OCI-M2 (cell line): Measurements from ENCODE around the gene USP48.
"Not testable (repeated sequence)": the region's sequence is repeated elsewhere in the genome, so short reads cannot be mapped to it uniquely, and the experiment has no call there.

ENCODE experiments used
- DNase-seq: peaks from one replicate; lab custom pipeline; 2025; ENCODE audit not compliant: unreplicated experiment; lab: John Stamatoyannopoulos, UW

USP48 gene

GRCh38 chr1:21774835-21775549, 8.0 kb downstream of the USP48 start:
- DNase-seq, result no peak

GRCh38 chr1:21773585-21773984, 9.4 kb downstream of the USP48 start:
- no peak for DNase-seq

- not testable (repeated sequence) for DNase-seq
Measured at GRCh38 chr1:21771672-21772071, 11.3 kb downstream of the USP48 start.

- not testable (repeated sequence) for DNase-seq
Measured at GRCh38 chr1:21770602-21771001, 12.3 kb downstream of the USP48 start.

GRCh38 chr1:21770201-21770600, 12.7 kb downstream of the USP48 start:
- DNase-seq, result no peak

- DNase-seq, result not testable (repeated sequence)
Measured at GRCh38 chr1:21767106-21767505, 15.8 kb downstream of the USP48 start.

GRCh38 chr1:21766210-21766609, 16.7 kb downstream of the USP48 start:
- DNase-seq, result no peak

- DNase-seq, result no peak
Measured at GRCh38 chr1:21764615-21765423, 18.1 kb downstream of the USP48 start.

GRCh38 chr1:21763694-21764419, 19.1 kb downstream of the USP48 start:
- DNase-seq, result no peak

GRCh38 chr1:21763236-21763635, 19.7 kb downstream of the USP48 start:
- DNase-seq, result no peak

- DNase-seq, result no peak
Measured at GRCh38 chr1:21762022-21762404, 20.9 kb downstream of the USP48 start.

GRCh38 chr1:21761052-21761451, 21.9 kb downstream of the USP48 start:
- no peak for DNase-seq

GRCh38 chr1:21759818-21760217, 23.1 kb downstream of the USP48 start:
- no peak for DNase-seq

- no peak for DNase-seq
Measured at GRCh38 chr1:21759182-21759581, 23.8 kb downstream of the USP48 start.

GRCh38 chr1:21758614-21759013, 24.3 kb downstream of the USP48 start:
- DNase-seq, result no peak

GRCh38 chr1:21756393-21757089, 26.4 kb downstream of the USP48 start:
- DNase-seq, result no peak

GRCh38 chr1:21755067-21755466, 27.9 kb downstream of the USP48 start:
- DNase-seq, result no peak

GRCh38 chr1:21754583-21754982, 28.4 kb downstream of the USP48 start:
- DNase-seq, result no peak

GRCh38 chr1:21752186-21752585, 30.8 kb downstream of the USP48 start:
- no peak for DNase-seq

GRCh38 chr1:21751281-21751680, 31.7 kb downstream of the USP48 start:
- no peak for DNase-seq

GRCh38 chr1:21750841-21751240, 32.1 kb downstream of the USP48 start:
- DNase-seq, result no peak
